SK-N-SH treated with all-trans-retinoic acid at 6 μM for 48 hours (cell line): ENCODE data around the gene SDC1.

Source experiments
- ATAC-seq: fragments of 200-7000 bp; cut with Tn5 transposase; 3 replicates; pipeline ENCODE4 v1.9.1; 2020; ENCODE audit warnings: mild to moderate bottlenecking, moderate library complexity
- ARNTL ChIP-seq: fragments of 450-650 bp; formaldehyde crosslinking; IDR thresholded peaks from 2 replicates; pipeline ENCODE4 v1.5.0; 2020; ENCODE audit warnings: low read depth, mild to moderate bottlenecking, moderate library complexity, borderline replicate concordance
- BACH2 ChIP-seq: fragments of 250-450 bp; sonication (Bioruptor Pico); IDR thresholded peaks from 2 replicates; pipeline ENCODE4 v1.9.0; 2021; ENCODE audit warnings: mild to moderate bottlenecking, borderline replicate concordance
- CSDC2 ChIP-seq: fragments of 250-450 bp; sonication (Bioruptor Pico); IDR thresholded peaks from 2 replicates; pipeline ENCODE4 v1.5.0; 2020; ENCODE audit warnings: mild to moderate bottlenecking, moderate library complexity
- ESRRG ChIP-seq: fragments of 250-450 bp; sonication (Bioruptor Pico); IDR thresholded peaks from 2 replicates; pipeline ENCODE4 v1.6.1; 2021; ENCODE audit warnings: mild to moderate bottlenecking
- GLIS3 ChIP-seq: fragments of 250-450 bp; sonication (Bioruptor Pico); IDR thresholded peaks from 2 replicates; pipeline ENCODE4 v1.5.0; 2020; ENCODE audit warnings: mild to moderate bottlenecking, moderate library complexity
- ISL1 ChIP-seq: fragments of 250-450 bp; sonication (Bioruptor Pico); IDR thresholded peaks from 2 replicates; pipeline ENCODE4 v2.1.2; 2022; ENCODE audit warnings: mild to moderate bottlenecking, moderate library complexity
- PPARA ChIP-seq: fragments of 250-450 bp; sonication (Bioruptor Pico); IDR thresholded peaks from 2 replicates; pipeline ENCODE4 v1.5.0; 2020; ENCODE audit warnings: mild to moderate bottlenecking, borderline replicate concordance
- RARB ChIP-seq: fragments of 250-450 bp; sonication (Bioruptor Pico); IDR thresholded peaks from 2 replicates; pipeline ENCODE4 v1.8.0; 2021; ENCODE audit warnings: mild to moderate bottlenecking, moderate library complexity
- SNAI2 ChIP-seq: fragments of 250-450 bp; sonication (Bioruptor Pico); IDR thresholded peaks from 2 replicates; pipeline ENCODE4 v1.5.0; 2020; ENCODE audit warnings: mild to moderate bottlenecking, moderate library complexity
- TCF4 ChIP-seq: fragments of 250-450 bp; sonication (Bioruptor Pico); IDR thresholded peaks from 2 replicates; pipeline ENCODE4 v1.8.0; 2021; ENCODE audit warnings: mild to moderate bottlenecking, moderate library complexity, borderline replicate concordance
- TOX ChIP-seq: fragments of 250-450 bp; sonication (Bioruptor Pico); IDR thresholded peaks from 2 replicates; pipeline ENCODE4 v1.8.0; 2021; ENCODE audit warnings: mild to moderate bottlenecking, moderate library complexity, borderline replicate concordance
- ZC3H10 ChIP-seq: fragments of 250-450 bp; sonication (Bioruptor Pico); IDR thresholded peaks from 2 replicates; pipeline ENCODE4 v1.5.1; 2021; ENCODE audit warnings: mild to moderate bottlenecking, moderate library complexity
- ZFP30 ChIP-seq: fragments of 450-650 bp; formaldehyde crosslinking; IDR thresholded peaks from 2 replicates; pipeline ENCODE4 v1.5.0; 2022; ENCODE audit warnings: mild to moderate bottlenecking, moderate library complexity
- ZNF565 ChIP-seq: fragments of 450-650 bp; formaldehyde crosslinking; conservative IDR thresholded peaks from 2 replicates; pipeline ENCODE4 v1.5.0; 2020; ENCODE audit warnings: low read depth, mild to moderate bottlenecking, moderate library complexity
- ZNF70 ChIP-seq: fragments of 450-650 bp; formaldehyde crosslinking; IDR thresholded peaks from 2 replicates; pipeline ENCODE4 v1.5.0; 2020; ENCODE audit warnings: mild to moderate bottlenecking, moderate library complexity
- ZNF8 ChIP-seq: fragments of 450-650 bp; formaldehyde crosslinking; IDR thresholded peaks from 2 replicates; pipeline ENCODE4 v1.5.0; 2020; ENCODE audit warnings: mild to moderate bottlenecking, moderate library complexity
- TF ChIP-seq, protein P1 (sequence below): fragments of 250-450 bp; sonication (Bioruptor Pico); IDR thresholded peaks from 2 replicates; pipeline ENCODE4 v1.5.1; 2021; ENCODE audit warnings: mild to moderate bottlenecking, moderate library complexity
- TF ChIP-seq, protein P2 (sequence below): fragments of 250-450 bp; sonication (Bioruptor Pico); IDR thresholded peaks from 2 replicates; pipeline ENCODE4 v1.5.1; 2020; ENCODE audit warnings: low read depth, mild to moderate bottlenecking, moderate library complexity
- TF ChIP-seq, protein P3 (sequence below): fragments of 250-450 bp; sonication (Bioruptor Pico); IDR thresholded peaks from 2 replicates; pipeline ENCODE4 v1.8.0; 2020; ENCODE audit warnings: mild to moderate bottlenecking, moderate library complexity, borderline replicate concordance
- TF ChIP-seq, protein P4 (sequence below): fragments of 250-450 bp; sonication (Bioruptor Pico); IDR thresholded peaks from 2 replicates; pipeline ENCODE4 v1.5.0; 2020; ENCODE audit warnings: mild to moderate bottlenecking, moderate library complexity
- TF ChIP-seq, protein P5 (sequence below): fragments of 250-450 bp; sonication (Bioruptor Pico); IDR thresholded peaks from 2 replicates; pipeline ENCODE4 v1.8.0; 2021; ENCODE audit warnings: low read depth, mild to moderate bottlenecking, moderate library complexity, borderline replicate concordance

The SDC1 gene

DNA sequence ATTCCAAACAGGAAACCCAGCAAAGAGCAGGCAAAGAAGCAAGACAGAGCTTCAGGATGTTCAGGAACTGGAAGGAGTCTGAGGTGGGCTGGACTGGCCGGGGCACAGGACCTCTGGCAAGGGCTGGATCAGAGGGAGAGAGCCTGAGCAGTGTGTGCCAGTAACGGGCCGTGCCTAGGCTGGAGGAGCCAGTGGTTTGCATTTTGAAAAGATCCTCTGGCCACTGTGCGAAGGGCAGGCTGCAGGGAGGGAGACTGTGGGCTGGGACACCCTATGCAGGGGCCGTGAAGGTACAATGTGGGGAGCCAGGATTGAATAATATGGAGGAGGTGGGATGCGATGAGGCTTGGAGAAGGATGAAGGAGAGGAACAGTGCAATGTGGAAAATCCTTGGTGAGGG is 6.2 kb upstream of the SDC1 start:
- no peak for ATAC-seq
- TF ChIP-seq PPARA (no peak), ZNF70 (CRISPR knock-in tag) (no peak), TCF4 (CRISPR knock-in tag) (no peak), TOX (no peak)
- TF ChIP-seq, protein P1, sequence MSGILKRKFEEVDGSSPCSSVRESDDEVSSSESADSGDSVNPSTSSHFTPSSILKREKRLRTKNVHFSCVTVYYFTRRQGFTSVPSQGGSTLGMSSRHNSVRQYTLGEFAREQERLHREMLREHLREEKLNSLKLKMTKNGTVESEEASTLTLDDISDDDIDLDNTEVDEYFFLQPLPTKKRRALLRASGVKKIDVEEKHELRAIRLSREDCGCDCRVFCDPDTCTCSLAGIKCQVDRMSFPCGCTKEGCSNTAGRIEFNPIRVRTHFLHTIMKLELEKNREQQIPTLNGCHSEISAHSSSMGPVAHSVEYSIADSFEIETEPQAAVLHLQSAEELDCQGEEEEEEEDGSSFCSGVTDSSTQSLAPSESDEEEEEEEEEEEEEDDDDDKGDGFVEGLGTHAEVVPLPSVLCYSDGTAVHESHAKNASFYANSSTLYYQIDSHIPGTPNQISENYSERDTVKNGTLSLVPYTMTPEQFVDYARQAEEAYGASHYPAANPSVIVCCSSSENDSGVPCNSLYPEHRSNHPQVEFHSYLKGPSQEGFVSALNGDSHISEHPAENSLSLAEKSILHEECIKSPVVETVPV (CRISPR knock-in tag), result no peak
- TF ChIP-seq, protein P2, sequence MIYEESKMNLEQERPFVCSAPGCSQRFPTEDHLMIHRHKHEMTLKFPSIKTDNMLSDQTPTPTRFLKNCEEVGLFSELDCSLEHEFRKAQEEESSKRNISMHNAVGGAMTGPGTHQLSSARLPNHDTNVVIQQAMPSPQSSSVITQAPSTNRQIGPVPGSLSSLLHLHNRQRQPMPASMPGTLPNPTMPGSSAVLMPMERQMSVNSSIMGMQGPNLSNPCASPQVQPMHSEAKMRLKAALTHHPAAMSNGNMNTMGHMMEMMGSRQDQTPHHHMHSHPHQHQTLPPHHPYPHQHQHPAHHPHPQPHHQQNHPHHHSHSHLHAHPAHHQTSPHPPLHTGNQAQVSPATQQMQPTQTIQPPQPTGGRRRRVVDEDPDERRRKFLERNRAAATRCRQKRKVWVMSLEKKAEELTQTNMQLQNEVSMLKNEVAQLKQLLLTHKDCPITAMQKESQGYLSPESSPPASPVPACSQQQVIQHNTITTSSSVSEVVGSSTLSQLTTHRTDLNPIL (CRISPR knock-in tag), result no peak
- TF ChIP-seq, protein P3, sequence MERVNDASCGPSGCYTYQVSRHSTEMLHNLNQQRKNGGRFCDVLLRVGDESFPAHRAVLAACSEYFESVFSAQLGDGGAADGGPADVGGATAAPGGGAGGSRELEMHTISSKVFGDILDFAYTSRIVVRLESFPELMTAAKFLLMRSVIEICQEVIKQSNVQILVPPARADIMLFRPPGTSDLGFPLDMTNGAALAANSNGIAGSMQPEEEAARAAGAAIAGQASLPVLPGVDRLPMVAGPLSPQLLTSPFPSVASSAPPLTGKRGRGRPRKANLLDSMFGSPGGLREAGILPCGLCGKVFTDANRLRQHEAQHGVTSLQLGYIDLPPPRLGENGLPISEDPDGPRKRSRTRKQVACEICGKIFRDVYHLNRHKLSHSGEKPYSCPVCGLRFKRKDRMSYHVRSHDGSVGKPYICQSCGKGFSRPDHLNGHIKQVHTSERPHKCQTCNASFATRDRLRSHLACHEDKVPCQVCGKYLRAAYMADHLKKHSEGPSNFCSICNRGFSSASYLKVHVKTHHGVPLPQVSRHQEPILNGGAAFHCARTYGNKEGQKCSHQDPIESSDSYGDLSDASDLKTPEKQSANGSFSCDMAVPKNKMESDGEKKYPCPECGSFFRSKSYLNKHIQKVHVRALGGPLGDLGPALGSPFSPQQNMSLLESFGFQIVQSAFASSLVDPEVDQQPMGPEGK (CRISPR knock-in tag), result no peak

DNA sequence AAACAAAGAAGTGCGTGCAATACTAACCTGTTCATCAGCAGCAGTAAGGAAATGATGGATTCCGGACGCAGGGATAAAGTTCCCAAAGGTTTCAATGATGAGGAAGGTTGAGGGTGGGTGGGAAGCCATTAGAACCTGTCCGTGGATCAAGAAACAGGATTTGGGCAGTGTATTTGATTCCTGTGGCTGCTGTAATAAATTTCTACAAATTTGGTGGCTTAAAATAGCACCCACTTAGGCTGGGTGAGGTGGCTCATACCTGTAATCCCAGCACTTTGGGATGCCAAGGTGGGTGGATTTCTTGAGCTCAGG is 5.1 kb upstream of the SDC1 start:
- TF ChIP-seq TOX (no peak), ZNF8 (CRISPR knock-in tag) (no peak), PPARA (no peak), ZFP30 (CRISPR knock-in tag) (no peak), ZNF565 (no peak), BACH2 (CRISPR knock-in tag) (no peak)
- TF ChIP-seq, protein P2 (CRISPR knock-in tag), result no peak
- no peak for ATAC-seq

DNA sequence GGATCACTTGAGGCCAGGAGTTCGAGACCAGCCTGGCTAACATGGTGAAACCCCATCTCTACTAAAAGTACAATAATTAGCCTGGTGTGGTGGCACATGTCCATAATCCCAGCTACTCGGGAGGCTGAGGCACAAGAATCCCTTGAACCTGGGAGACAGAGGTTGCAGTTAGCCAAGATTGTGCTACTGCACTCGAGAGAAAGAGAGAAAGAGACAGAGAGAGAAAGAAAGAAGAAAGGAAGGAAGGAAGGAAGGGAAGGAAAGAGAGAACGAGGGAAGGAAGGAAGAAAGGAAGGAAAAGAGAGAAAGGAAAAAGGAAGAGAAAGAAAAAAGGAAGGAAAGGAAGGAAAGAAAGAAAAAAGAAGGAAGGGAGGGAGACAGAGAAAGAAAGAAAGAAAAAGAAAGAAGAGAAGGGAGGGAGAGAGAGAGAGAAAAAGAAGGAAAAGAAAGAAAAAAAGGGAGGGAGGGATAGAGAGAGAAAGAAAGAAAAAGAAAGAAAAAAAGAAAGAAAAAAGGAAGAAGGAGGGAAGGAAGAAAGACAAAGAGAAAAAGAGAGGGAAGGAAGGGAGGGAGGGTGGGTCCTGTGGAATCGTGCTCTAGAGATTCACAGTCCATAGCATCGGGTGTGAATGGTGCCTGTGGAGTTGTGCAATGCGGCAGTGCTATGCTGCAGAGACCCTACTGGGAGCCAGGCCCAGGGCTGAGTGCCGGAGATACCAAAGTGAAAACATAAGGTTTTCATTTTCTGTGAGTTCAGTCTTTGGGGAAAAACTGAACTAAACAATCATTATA is 4.6 kb upstream of the SDC1 start:
- ATAC-seq, result no peak
- TF ChIP-seq GLIS3 (CRISPR knock-in tag), result no peak
- no peak for TF ChIP-seq ARNTL
- TF ChIP-seq, protein P3 (CRISPR knock-in tag), result no peak
- TF ChIP-seq SNAI2 (CRISPR knock-in tag), result no peak

DNA sequence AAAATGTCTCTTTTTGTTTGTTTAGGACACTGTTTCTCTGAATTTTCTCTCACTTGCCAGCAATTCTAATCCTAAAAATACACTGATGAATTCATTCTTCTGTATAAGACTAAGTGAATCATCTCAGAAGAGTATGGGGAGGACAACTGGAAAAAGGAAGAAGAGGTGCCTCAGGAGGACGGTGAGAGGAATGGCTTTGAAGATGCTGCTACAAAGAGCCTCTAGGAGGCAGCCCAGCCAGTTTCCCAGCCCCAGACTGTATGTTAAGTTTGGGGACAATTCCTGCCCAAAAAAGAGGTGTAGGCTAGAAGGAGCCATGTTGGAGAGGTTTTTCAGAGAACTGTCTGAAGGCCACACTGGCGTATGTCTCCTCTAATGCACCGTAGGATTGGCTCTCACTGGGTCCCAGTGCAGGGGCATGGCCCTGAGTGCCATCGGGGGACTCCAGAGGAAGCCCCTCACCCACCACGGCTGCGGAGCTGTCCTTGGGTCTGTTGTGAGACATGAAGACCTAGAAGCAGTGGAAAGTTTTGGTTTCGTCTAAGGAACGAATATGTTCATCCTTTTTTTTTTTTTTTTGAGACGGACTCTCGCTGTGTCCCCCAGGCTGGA is 3.1 kb upstream of the SDC1 start:
- ATAC-seq, result no peak
- TF ChIP-seq, protein P4, sequence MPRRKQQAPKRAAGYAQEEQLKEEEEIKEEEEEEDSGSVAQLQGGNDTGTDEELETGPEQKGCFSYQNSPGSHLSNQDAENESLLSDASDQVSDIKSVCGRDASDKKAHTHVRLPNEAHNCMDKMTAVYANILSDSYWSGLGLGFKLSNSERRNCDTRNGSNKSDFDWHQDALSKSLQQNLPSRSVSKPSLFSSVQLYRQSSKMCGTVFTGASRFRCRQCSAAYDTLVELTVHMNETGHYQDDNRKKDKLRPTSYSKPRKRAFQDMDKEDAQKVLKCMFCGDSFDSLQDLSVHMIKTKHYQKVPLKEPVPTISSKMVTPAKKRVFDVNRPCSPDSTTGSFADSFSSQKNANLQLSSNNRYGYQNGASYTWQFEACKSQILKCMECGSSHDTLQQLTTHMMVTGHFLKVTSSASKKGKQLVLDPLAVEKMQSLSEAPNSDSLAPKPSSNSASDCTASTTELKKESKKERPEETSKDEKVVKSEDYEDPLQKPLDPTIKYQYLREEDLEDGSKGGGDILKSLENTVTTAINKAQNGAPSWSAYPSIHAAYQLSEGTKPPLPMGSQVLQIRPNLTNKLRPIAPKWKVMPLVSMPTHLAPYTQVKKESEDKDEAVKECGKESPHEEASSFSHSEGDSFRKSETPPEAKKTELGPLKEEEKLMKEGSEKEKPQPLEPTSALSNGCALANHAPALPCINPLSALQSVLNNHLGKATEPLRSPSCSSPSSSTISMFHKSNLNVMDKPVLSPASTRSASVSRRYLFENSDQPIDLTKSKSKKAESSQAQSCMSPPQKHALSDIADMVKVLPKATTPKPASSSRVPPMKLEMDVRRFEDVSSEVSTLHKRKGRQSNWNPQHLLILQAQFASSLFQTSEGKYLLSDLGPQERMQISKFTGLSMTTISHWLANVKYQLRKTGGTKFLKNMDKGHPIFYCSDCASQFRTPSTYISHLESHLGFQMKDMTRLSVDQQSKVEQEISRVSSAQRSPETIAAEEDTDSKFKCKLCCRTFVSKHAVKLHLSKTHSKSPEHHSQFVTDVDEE (CRISPR knock-in tag), result no peak
- TF ChIP-seq ZNF8 (CRISPR knock-in tag), result no peak
- TF ChIP-seq TCF4 (CRISPR knock-in tag), result no peak
- TF ChIP-seq, protein P1 (CRISPR knock-in tag), result no peak
- no peak for TF ChIP-seq ZC3H10 (CRISPR knock-in tag)
- TF ChIP-seq RARB, result no peak
- no peak for TF ChIP-seq ZFP30 (CRISPR knock-in tag)
- no peak for TF ChIP-seq ISL1 (CRISPR knock-in tag)
- no peak for TF ChIP-seq CSDC2 (CRISPR knock-in tag)
- TF ChIP-seq BACH2 (CRISPR knock-in tag), result no peak
- TF ChIP-seq, protein P5, sequence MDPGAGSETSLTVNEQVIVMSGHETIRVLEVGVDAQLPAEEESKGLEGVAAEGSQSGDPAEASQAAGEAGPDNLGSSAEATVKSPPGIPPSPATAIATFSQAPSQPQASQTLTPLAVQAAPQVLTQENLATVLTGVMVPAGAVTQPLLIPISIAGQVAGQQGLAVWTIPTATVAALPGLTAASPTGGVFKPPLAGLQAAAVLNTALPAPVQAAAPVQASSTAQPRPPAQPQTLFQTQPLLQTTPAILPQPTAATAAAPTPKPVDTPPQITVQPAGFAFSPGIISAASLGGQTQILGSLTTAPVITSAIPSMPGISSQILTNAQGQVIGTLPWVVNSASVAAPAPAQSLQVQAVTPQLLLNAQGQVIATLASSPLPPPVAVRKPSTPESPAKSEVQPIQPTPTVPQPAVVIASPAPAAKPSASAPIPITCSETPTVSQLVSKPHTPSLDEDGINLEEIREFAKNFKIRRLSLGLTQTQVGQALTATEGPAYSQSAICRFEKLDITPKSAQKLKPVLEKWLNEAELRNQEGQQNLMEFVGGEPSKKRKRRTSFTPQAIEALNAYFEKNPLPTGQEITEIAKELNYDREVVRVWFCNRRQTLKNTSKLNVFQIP, result no peak
- no peak for TF ChIP-seq SNAI2 (CRISPR knock-in tag)
- TF ChIP-seq ZNF70 (CRISPR knock-in tag), result no peak
- no peak for TF ChIP-seq GLIS3 (CRISPR knock-in tag)
- no peak for TF ChIP-seq ESRRG (CRISPR knock-in tag)
